Fibroblast of skin of left quadriceps (primary cell): ENCODE results near the gene AMBP.

Experiments
- DNase-seq, 2 experiments: peaks; one replicate each; pipeline ENCODE4 v3.0.0-alpha.2; 2013; ENCODE audit warnings: low read depth in 2 of 2

Gene AMBP

DNA sequence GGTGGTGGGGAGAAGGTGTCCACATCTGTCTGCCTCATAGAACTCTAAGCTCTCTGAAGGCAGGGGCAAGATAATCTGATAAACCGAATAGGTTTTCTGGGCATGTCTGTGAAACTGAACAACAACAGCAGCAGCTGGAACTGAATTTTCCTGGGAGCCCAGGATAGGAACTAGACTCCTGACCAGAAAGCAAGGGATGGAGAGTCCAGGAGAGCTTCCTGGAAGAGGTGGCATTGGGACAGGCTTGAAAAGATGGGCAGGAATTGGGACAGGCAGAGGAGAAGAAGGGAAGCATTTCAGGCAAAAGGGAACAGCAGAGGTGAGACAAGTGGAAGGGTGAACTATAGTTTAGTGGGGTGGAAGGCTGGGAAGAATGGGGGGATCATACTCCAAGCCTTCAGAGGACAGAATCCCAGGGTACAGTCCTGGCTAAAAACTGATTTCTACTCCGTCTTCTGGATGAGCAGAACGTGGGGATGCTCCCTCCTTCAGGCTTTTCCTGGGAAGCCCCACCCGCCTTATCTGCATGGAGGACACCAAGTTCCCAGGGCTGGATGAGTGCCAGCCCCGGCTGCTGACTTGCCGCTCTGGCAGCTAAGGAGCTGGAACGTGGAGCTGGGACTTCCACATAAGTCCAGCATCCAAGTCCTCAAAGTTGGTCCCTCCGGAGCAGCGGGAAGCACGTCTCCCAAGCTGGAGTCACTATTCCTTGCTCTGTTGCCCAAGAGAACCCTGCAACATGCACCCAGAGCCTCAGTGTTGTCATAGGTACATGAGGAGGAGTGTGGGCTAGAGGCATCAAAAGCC lies 34.9 kb upstream of the AMBP start:
- peak in 1 of 2 experiments; percentile 38 for DNase-seq

DNA sequence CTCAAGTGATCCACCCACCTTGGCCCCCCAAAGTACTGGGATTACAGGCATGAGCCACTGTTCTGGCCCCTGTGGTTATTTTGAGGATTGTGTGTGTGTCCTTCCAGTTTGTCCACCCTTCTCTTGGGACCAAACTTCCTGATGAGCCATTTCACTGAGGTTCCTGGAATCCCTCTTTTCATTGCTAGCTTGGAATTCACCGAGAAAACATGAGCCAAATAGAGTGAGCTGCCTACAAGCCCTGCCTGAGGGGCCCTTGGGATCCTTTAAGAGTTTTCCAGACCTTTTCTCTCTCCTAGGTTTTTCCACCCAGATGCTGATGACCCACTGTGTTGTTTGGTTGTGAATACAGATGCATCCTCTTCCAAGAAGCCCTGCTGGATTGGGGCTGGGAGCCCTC lies 34.2 kb upstream of the AMBP start:
- DNase-seq, result peak in 1 of 2 experiments; percentile 9

DNA sequence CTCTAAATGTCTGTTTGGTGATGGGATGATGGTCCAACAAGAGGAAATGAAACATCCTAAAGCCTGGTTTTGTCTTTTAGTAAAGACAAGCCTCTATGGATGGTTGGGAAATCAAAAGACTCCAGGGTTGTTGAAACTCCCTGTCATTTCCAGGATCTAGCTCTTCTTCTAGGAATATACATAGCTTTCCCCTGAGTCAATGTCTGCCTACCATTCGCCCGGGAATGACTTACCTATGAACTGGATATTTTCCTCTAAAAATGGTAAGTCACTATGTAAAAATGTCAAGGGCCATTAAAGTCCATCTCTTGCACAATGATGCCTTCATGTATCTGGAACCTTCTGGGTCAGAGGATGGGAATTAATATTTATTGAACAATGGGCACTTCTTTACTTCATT lies 32.1 kb upstream of the AMBP start:
- DNase-seq, result peak; percentile 73

DNA sequence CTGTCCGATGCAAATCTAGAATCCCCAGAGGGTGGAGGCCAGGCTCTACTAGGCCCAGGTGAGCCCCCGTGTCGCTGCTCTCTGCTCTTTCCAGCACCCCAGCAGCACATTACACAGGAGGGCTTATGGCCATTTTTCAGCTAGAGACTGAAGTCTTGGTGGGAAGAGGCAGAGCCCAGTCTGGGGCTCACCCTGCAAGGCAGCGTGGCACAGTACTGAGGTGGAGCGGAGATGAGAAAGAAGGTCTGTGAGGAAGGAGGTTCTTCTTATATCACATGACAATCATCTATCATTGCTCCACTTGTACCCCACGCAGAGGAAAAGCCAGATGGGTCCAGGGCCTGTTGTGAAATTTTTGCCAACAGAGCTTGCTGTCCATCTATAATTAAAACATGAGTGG lies 31.0 kb upstream of the AMBP start:
- no peak for DNase-seq

DNA sequence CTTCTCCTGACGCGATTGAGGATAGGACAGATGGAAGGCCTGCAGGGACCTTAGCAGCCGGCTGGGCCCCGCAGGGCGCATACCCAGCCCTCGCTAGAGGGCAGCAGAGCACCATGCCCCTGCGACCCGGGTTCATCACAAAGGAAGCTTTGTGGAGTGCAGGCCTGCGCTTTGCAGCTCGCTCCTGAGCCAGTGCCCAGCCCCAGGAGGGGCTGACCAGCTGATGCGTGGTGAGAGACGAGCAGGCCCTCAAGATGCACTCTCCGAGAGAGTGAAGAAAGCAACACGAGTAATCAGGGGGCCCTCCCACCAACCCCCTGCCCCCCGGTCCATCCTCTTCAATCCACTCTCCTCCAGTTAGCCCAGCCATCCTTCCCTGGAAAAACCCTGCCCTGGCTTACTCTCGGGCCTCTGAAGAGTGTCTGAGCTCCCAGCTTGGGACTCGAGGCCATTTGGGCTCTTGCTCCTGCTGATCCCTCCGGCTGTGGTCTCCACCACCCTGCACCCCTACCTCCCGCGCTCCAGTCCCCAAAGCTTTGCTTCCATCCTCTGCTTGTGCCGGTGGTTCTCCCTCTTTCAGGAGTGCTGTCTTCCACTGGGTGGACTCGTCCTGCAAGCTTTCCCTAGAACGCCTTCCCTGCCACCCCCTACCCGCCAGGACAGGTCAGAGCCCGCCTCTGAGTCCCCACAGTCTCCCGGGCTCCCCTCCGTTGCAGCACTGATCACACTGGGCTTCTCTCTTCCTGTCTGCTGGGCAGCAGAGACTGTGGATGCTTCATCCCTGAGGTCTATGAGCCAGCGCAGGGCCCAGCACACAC lies 30.1 kb upstream of the AMBP start:
- peak; percentile 49 to 54 for DNase-seq

DNA sequence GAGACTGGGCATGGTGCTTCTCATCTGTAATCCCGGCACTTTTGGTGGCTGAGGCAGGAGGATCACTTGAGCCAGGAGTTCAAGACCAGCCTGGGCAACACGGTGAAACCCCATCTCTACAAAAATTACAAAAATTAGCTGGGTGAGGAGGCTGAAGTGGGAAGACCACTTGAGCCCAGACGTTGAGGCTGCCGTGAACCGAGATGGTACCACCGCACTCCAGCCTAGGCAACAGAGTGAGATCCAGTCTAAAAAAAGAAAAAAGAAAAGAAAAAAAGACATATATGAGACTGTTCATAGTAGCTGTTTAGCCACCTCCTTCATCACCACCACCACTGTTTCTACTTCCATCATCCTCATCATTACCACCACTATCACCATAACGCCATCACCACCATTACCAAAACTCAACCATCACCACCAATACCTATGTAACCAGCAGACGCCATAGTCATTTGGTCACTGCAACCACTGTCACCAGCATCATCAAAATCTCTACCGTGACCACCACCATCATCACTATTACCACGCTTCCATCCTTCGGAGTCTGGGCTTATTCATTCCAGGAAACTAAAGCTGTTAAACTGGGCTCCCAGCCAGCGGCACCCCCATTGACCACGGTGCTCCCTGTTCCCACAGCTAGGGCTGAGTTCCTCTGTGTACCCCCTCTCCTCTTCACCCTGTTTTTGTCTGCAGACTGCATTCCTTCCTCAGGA lies 29.3 kb upstream of the AMBP start:
- no peak for DNase-seq

GRCh38 chr9:114105236-114105635 lies 27.1 kb upstream of the AMBP start:
- no peak for DNase-seq

DNA sequence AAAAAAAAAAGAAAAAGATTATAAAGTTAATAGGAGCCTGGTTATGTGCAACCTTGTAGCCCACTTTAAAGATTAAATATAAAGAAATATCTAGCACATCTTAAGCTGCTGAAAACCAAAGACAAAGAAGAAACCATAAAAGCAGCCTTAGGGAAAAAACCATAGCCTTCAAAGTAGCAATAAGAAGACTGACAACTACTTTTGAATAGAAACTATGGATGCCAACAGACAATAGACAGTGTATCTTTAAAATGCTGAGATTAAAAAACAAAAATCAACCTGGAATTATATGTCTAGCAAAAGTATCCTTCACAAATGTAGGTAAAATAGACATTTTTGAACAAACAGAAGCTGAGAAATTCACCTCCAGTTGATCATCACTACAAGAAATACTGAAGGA lies 24.4 kb upstream of the AMBP start:
- no peak for DNase-seq

- DNase-seq, result no peak
These were observed 22.4 kb upstream of the AMBP start for GRCh38 chr9:114100536-114100935.

DNA sequence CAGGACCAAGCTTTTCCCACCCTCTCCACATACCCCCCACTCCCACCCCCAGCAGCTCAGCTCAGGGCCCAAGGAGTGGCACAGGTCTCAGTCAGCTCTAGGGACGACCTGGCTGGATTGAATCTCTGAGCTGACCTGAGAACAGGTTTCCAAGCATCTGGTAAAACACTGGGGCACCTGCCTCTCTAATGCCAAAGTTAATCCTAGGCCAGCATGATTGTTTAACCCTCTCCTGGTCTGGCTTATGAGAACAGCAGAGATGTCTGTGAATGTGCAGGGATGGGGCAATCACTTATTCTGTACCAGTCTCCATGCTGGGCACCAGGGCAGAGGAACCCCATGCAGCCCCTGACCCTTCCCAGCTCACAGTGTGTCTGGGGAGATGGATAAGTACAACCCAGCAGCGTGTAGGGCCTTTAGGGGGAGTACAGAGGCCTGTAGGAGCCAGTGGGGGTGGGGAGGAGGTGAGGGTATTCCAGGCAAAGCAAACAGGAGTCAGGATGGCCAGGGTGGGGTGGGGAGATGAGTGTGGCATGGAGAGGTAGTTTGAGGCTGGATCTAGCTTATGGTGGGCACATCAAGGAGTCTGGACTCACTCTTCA lies 21.7 kb upstream of the AMBP start:
- DNase-seq, result no peak

- no peak for DNase-seq
These were observed 21.0 kb upstream of the AMBP start, which contains the start of gene KIF12 for GRCh38 chr9:114098936-114099668. Gene KIF12 (minus strand): TSS chr9:114099292. CDS start chr9:114099276, 16 bp downstream.

DNA sequence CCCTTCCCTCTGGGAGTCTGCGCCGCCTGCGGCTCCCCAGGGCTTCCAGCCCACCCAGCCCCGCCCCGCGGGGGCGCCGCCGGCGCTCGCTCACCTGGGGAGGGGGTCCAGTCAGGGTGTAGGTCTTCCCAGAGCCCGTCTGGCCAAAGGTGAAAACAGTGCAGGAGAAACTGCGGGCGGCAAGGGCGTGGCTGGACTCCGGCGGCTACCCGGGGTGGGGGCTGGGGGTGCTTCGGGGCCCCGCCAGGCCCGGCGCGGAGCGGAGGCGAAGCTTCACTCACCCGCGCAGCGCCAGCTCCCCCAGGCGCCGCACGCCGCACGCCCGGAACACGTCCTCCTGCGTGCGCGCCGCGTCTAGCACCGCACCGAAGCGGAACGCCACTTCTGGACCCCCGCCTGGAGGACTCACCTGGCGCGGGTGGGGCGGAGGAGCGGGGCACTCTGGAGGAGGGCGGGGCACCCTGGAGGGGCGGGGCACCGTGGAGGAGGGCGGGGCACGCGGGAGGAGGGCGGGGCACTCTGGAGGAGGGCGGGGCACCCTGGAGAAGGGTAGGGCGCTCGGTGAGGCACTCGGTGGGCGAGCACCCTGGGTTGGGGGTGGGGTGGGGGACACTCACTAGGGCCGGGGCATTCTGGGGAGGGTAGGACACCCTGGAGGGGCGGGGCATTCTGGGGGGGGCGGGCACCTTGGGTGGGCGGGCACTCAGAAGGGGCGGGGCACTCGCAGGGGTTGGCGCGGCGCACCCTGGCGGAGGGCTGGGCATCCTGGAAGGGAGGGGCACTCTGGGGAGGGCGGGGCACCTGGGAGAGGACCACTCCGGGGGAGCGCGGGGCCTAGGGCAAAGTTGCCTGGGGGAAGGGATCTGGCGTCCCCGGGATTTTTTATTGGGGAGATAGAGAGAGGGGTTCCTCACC lies 20.2 kb upstream of the AMBP start:
- no peak for DNase-seq

- DNase-seq, result no peak
These were observed 19.5 kb upstream of the AMBP start for GRCh38 chr9:114097613-114098020.

- DNase-seq, result no peak
These were observed 18.9 kb upstream of the AMBP start for GRCh38 chr9:114096866-114097612.

GRCh38 chr9:114096041-114096511 lies 18.0 kb upstream of the AMBP start:
- DNase-seq, result no peak

- DNase-seq, result no peak
These were observed 16.9 kb upstream of the AMBP start for GRCh38 chr9:114094971-114095370.

- no peak for DNase-seq
These were observed 15.8 kb upstream of the AMBP start for GRCh38 chr9:114093761-114094505.

DNA sequence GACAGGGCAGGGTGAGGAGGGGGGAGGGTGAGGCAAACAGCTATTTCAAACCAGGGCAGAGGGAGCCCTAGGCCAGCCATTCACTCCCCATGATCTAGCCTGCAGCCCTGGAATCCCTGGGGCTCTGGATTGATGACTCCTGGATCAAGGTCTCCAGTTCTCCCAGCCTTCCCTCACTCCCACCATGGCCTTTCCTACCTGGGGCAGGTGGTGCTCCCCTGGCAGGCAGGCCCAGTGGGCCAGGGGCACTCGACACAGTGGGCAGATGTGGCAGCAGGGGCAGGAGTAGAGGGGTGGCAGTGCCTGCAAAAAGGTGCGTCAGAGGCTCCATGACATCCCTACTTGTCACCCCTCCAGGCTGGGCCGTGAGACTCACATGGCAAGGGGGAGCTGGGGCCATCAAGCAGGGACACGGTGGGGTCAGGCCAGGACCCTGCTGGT lies 15.0 kb upstream of the AMBP start:
- no peak for DNase-seq
